Measurements from ENCODE around the gene ARRDC2.

DNA sequence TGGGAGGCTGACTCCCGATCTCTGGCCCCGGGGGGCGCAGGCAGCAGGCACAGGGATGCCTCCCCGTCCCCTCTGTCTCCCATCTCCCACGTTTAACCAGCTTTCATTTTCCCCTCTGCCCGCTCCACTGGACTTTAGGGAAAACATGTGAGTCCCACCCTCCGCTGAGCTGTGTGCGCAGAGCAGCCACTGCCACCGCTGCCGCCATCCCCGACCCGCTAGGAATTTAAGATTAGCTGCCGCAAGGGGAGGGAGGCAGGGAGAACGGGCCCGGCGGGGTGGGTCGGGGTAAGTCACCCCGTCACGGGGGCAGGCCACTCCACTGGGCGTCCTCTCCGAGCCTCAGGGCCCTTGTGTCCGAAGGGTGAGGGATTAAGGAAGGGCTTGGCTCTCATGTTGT, 25.5 kb upstream of the ARRDC2 start:
- TF ChIP-seq CTCF (conservative IDR thresholded peaks at IDR 0.05; ENCODE audit: low read depth, low read length) (no peak), EZH2phosphoT487 (IDR thresholded peaks at IDR 0.05; ENCODE audit: borderline replicate concordance, low read length) (no peak)

Data from PC-3 (cell line).